GM12891 (cell line): ENCODE measurements around the gene SETBP1.

Experiments used
- POLR2A ChIP-seq: IDR thresholded peaks from 2 replicates; pipeline ENCODE4 v1.6.1; 2011; ENCODE audit warnings: low read depth, low read length, control low read depth
- POLR2AphosphoS5 ChIP-seq: IDR thresholded peaks from 2 replicates; pipeline ENCODE4 v1.6.1; 2011; ENCODE audit warnings: low read depth, low read length, control low read depth

DNA sequence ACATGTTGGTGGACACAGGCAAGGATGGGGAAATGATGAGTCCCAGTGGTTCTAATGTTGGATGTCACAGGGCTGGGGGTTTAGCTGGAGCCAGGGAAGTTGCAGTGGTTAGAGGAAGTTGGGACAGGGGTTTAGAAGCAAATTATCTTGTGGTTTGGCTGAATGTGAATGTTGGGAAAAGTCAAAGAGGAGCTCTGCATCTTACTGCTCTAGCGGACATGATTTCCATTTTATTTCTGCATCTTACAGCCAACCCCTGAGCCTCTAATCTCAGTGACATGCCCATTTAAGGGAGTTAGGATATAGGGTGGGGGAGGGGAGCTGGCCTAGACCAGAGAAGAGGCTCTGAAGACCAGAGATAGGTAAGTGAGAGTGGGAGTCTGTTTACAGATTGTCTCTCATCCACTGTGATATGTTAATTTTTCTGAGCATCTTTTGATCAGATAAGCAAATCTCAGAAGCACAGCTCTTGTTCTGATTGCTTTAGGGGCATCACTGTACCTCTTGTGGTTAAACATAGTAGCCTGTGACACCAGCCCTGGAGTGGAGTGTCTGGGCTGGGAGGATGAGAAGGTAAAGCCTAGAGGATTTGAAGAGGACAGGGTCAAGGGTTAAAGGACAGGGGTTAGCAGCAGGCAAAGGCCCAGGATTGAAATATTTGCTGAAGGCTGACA is 43.6 kb downstream of the SETBP1 start:
- TF ChIP-seq POLR2A (no peak), POLR2AphosphoS5 (no peak)
